Neural crest cell (in vitro differentiated cells): ENCODE data around the gene C1QTNF5. TPM values are rescaled to one million over a fixed set of nuclear protein-coding genes. Genes with fewer than 3 reads are reported as not detected.

Experiments
- DNase-seq: peaks from one replicate; pipeline ENCODE4 v3.0.0; 2021; ENCODE audit warnings: low read depth, mixed read lengths, low spot score
- H3K27ac Mint-ChIP-seq: one replicate; pipeline ENCODE4 v1.8.0; 2021; ENCODE audit warnings: mild to moderate bottlenecking, mixed read lengths; ENCODE audit not compliant: unreplicated experiment
- H3K27me3 Mint-ChIP-seq: 2 replicates; pipeline ENCODE4 v1.8.0; 2021; ENCODE audit warnings: low read depth, mild to moderate bottlenecking, mixed read lengths
- H3K36me3 Mint-ChIP-seq: 2 replicates; pipeline ENCODE4 v1.8.0; 2021; ENCODE audit warnings: low read depth, mild to moderate bottlenecking, mixed read lengths
- H3K4me1 Mint-ChIP-seq: 2 replicates; pipeline ENCODE4 v1.8.0; 2021; ENCODE audit warnings: mixed read lengths
- H3K4me3 Mint-ChIP-seq: one replicate; pipeline ENCODE4 v1.8.0; 2021; ENCODE audit warnings: mild to moderate bottlenecking, mixed read lengths
- H3K9me3 Mint-ChIP-seq: 2 replicates; pipeline ENCODE4 v1.8.0; 2021; ENCODE audit warnings: mixed read lengths
- CTCF ChIP-seq: fragments of 200-600 bp; sonication (generic); conservative IDR thresholded peaks from 2 replicates; pipeline ENCODE4 v1.5.0; 2021; ENCODE audit warnings: antibody characterized with exemption, mild to moderate bottlenecking
- total RNA-seq: library from RNA; stranded (reverse); gene quantifications from 2 replicates; pipeline ENCODE4 v1.2.1, GENCODE V29; 2021

C1QTNF5 gene
- total RNA-seq, 1 donor from 2014 or later: 2.1 TPM

- no peak for TF ChIP-seq CTCF
- no peaks in the 10 kb centered on the region for H3K36me3 Mint-ChIP-seq
- DNase-seq: no peak
- no peaks in the 10 kb centered on the region for H3K9me3 Mint-ChIP-seq
- peaks cover 43% of the 10 kb centered on the region for H3K4me1 Mint-ChIP-seq
- H3K4me3 Mint-ChIP-seq: no peak overlapping the region
- H3K27ac Mint-ChIP-seq: no peak overlapping the region
- H3K27me3 Mint-ChIP-seq: peaks cover 44% of the 10 kb centered on the region
Observed at GRCh38 chr11:119366690-119367620, 26.3 kb upstream of the C1QTNF5 start.

GRCh38 chr11:119365071-119365591, 24.4 kb upstream of the C1QTNF5 start:
- Mint-ChIP-seq H3K4me3 (peak overlapping the region; percentile 66), H3K27ac (no peak overlapping the region), H3K9me3 (no peaks in the 10 kb centered on the region), H3K27me3 (peaks cover 43% of the 10 kb centered on the region), H3K36me3 (no peaks in the 10 kb centered on the region), H3K4me1 (peaks cover 35% of the 10 kb centered on the region)
- no peak for DNase-seq
- TF ChIP-seq CTCF: no peak

GRCh38 chr11:119363851-119364590, 23.3 kb upstream of the C1QTNF5 start:
- H3K9me3 Mint-ChIP-seq: no peaks in the 10 kb centered on the region
- peak overlapping the region; percentile 87 for H3K4me3 Mint-ChIP-seq
- peak; percentile 51 for DNase-seq
- TF ChIP-seq CTCF: no peak
- no peak overlapping the region for H3K27ac Mint-ChIP-seq
- H3K36me3 Mint-ChIP-seq: no peaks in the 10 kb centered on the region
- peaks cover 28% of the 10 kb centered on the region for H3K4me1 Mint-ChIP-seq
- peaks cover 46% of the 10 kb centered on the region for H3K27me3 Mint-ChIP-seq

GRCh38 chr11:119363081-119363850, 22.6 kb upstream of the C1QTNF5 start:
- H3K27me3 Mint-ChIP-seq: peaks cover 46% of the 10 kb centered on the region
- no peak for DNase-seq
- peaks cover 27% of the 10 kb centered on the region for H3K4me1 Mint-ChIP-seq
- H3K27ac Mint-ChIP-seq: no peak overlapping the region
- H3K9me3 Mint-ChIP-seq: no peaks in the 10 kb centered on the region
- no peak for TF ChIP-seq CTCF
- H3K36me3 Mint-ChIP-seq: no peaks in the 10 kb centered on the region
- H3K4me3 Mint-ChIP-seq: peak overlapping the region; percentile 63

GRCh38 chr11:119362741-119363080, 22.0 kb upstream of the C1QTNF5 start:
- Mint-ChIP-seq H3K27ac (no peak overlapping the region), H3K9me3 (no peaks in the 10 kb centered on the region), H3K27me3 (peaks cover 45% of the 10 kb centered on the region)

More at GRCh38 chr11:119362741-119363080, 22.0 kb upstream of the C1QTNF5 start:
- Mint-ChIP-seq H3K4me1 (peaks cover 25% of the 10 kb centered on the region), H3K36me3 (no peaks in the 10 kb centered on the region), H3K4me3 (peak overlapping the region; percentile 63)
- TF ChIP-seq CTCF: no peak
- DNase-seq: no peak
